Measurements from ENCODE around the gene MOCS2.

MOCS2 gene

DNA sequence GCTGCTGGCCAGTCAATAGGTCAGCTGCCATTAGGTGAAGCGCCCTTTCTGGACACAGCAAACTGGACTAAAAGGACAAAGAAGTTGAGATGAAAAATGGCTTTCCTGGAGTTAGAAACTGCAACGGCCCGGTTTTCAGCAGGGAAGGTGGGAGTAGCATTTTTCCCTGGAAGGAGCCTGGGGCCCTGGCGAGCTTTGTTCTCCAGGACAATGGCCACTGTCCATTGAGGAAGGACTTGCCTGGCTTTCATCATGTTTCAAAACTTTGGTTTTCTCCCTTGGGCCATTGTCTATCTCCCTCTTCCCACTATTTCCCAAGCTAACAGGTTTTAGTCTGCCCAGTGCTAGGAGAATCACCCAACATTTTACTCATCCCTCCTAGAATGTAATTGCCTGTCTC lies 56.2 kb downstream of the MOCS2 start:
- Histone ChIP-seq H3K4me3 (ENCODE audit: low read depth, low read length) (no peak overlapping the region), H2AFZ (ENCODE audit: low read length, unreplicated experiment) (no peak overlapping the region), H3K4me1 (ENCODE audit: control insufficient read depth, insufficient read depth, low read length, unreplicated experiment) (no peaks in the 10 kb centered on the region), H3K79me2 (ENCODE audit: control insufficient read depth, insufficient read depth, low read length, unreplicated experiment) (no peaks in the 10 kb centered on the region), H3K27me3 (ENCODE audit: insufficient read depth, low read length) (no peaks in the 10 kb centered on the region), H3K36me3 (ENCODE audit: insufficient read depth, low read length) (peaks cover 12% of the 10 kb centered on the region; the same call in 1 of the 2 replicates), H3K27ac (ENCODE audit: low read depth, low read length) (no peak overlapping the region)

GRCh38 chr5:53052499-53052898 lies 57.1 kb downstream of the MOCS2 start:
- Histone ChIP-seq H3K79me2 (ENCODE audit: control insufficient read depth, insufficient read depth, low read length, unreplicated experiment) (no peaks in the 10 kb centered on the region), H3K4me1 (ENCODE audit: control insufficient read depth, insufficient read depth, low read length, unreplicated experiment) (no peaks in the 10 kb centered on the region), H3K27ac (ENCODE audit: low read depth, low read length) (no peak overlapping the region), H2AFZ (ENCODE audit: low read length, unreplicated experiment) (no peak overlapping the region), H3K27me3 (ENCODE audit: insufficient read depth, low read length) (no peaks in the 10 kb centered on the region), H3K4me3 (ENCODE audit: low read depth, low read length) (no peak overlapping the region), H3K36me3 (ENCODE audit: insufficient read depth, low read length) (peaks cover 14% of the 10 kb centered on the region; the same call in 1 of the 2 replicates)

GRCh38 chr5:53048248-53048647 lies 61.3 kb downstream of the MOCS2 start:
- H3K4me3 ChIP-seq (ENCODE audit: low read depth, low read length): no peak overlapping the region
- no peak overlapping the region for H2AFZ ChIP-seq (ENCODE audit: low read length, unreplicated experiment)
- peaks cover 10% of the 10 kb centered on the region; the same call in 1 of the 2 replicates for H3K36me3 ChIP-seq (ENCODE audit: insufficient read depth, low read length)
- H3K79me2 ChIP-seq (ENCODE audit: control insufficient read depth, insufficient read depth, low read length, unreplicated experiment): no peaks in the 10 kb centered on the region
- H3K27ac ChIP-seq (ENCODE audit: low read depth, low read length): no peak overlapping the region
- H3K4me1 ChIP-seq (ENCODE audit: control insufficient read depth, insufficient read depth, low read length, unreplicated experiment): peaks cover 13% of the 10 kb centered on the region
- H3K27me3 ChIP-seq (ENCODE audit: insufficient read depth, low read length): no peaks in the 10 kb centered on the region
